Neuronal stem cell (in vitro differentiated cells): ENCODE data around the gene PRSS33.
A peak's percentile ranks its signal among the peaks of the same experiment; 100 is the strongest.

Experiments
- DNase-seq: peaks from one replicate; pipeline ENCODE4 v3.0.0-alpha.2; 2013; ENCODE audit warnings: low spot score
- H2AFZ ChIP-seq: one replicate; pipeline ENCODE4 v1.6.1; 2013; ENCODE audit warnings: mild to moderate bottlenecking, low read length, inconsistent platforms
- H2AK5ac ChIP-seq: 2 replicates; pipeline ENCODE4 v1.6.1; 2013; ENCODE audit warnings: low read depth, mild to moderate bottlenecking, inconsistent platforms, low read length, moderate library complexity, mixed read lengths
- H2BK120ac ChIP-seq: 2 replicates; pipeline ENCODE4 v1.6.1; 2013; ENCODE audit warnings: low read depth, mild to moderate bottlenecking, inconsistent platforms, low read length, moderate library complexity, mixed read lengths
- H2BK12ac ChIP-seq: one replicate; pipeline ENCODE4 v1.6.1; 2013; ENCODE audit warnings: low read length, inconsistent platforms
- H2BK15ac ChIP-seq: 2 replicates; pipeline ENCODE4 v1.6.1; 2013; ENCODE audit warnings: mild to moderate bottlenecking, low read length, inconsistent platforms, mixed read lengths
- H2BK5ac ChIP-seq: one replicate; pipeline ENCODE4 v1.6.1; 2013; ENCODE audit warnings: inconsistent platforms, mild to moderate bottlenecking, low read length, moderate library complexity
- H3K14ac ChIP-seq: one replicate; pipeline ENCODE4 v1.6.1; 2013; ENCODE audit warnings: low read length, inconsistent platforms
- H3K18ac ChIP-seq: 2 replicates; pipeline ENCODE4 v1.6.1; 2013; ENCODE audit warnings: low read length, inconsistent platforms
- H3K23ac ChIP-seq: 2 replicates; pipeline ENCODE4 v1.6.1; 2013; ENCODE audit warnings: low read depth, mild to moderate bottlenecking, mixed read lengths, low read length, inconsistent platforms; ENCODE audit not compliant: poor library complexity
- H3K27ac ChIP-seq: replicated peaks from 3 replicates; pipeline ENCODE4 v1.5.1; 2013; ENCODE audit warnings: low read length, inconsistent platforms
- H3K27me3 ChIP-seq, 3 experiments: 2 replicates each; pipeline ENCODE4 v1.6.1; 2013; ENCODE audit warnings: low read length in 3 of 3, mild to moderate bottlenecking in 2 of 3, inconsistent platforms in 1 of 3, low read depth in 1 of 3, mixed read lengths in 1 of 3, moderate library complexity in 1 of 3; ENCODE audit not compliant: control insufficient read depth in 3 of 3, insufficient read depth in 3 of 3
- H3K36me3 ChIP-seq, 2 donors: replicated peaks in 1 of 2; 2 replicates each; pipeline ENCODE4 v1.6.1; 2013; ENCODE audit warnings: low read length in 2 of 2; ENCODE audit not compliant: control insufficient read depth in 2 of 2, insufficient read depth in 2 of 2
- H3K4ac ChIP-seq: 2 replicates; pipeline ENCODE4 v1.6.1; 2013; ENCODE audit warnings: inconsistent platforms, mild to moderate bottlenecking, low read length, moderate library complexity
- H3K4me1 ChIP-seq, 2 donors: 1 replicate in 1 of 2; 2 replicates in 1 of 2; pipeline ENCODE4 v1.6.1; 2013; ENCODE audit warnings: low read length in 2 of 2, low read depth in 1 of 2; ENCODE audit not compliant: control insufficient read depth in 2 of 2, insufficient read depth in 1 of 2
- H3K4me2 ChIP-seq: one replicate; pipeline ENCODE4 v1.6.1; 2013; ENCODE audit warnings: mild to moderate bottlenecking, low read length, inconsistent platforms; ENCODE audit not compliant: insufficient read depth, poor library complexity, severe bottlenecking
- H3K4me3 ChIP-seq, 2 donors: 2 replicates each; pipeline ENCODE4 v1.5.1; 2013; ENCODE audit warnings: low read length in 2 of 2, mild to moderate bottlenecking in 2 of 2, inconsistent platforms in 1 of 2, moderate library complexity in 1 of 2
- H3K79me1 ChIP-seq: one replicate; pipeline ENCODE4 v1.6.1; 2013; ENCODE audit warnings: low read depth, mild to moderate bottlenecking, inconsistent platforms, low read length, moderate library complexity
- H3K9ac ChIP-seq: one replicate; pipeline ENCODE4 v1.6.1; 2013; ENCODE audit warnings: mild to moderate bottlenecking, low read depth, low read length, inconsistent platforms; ENCODE audit not compliant: poor library complexity
- H3K9me3 ChIP-seq, 2 donors: replicated peaks in 1 of 2; 2 replicates each; pipeline versions ENCODE3 to v1.6.1; 2013; ENCODE audit warnings: low read length in 2 of 2, mild to moderate bottlenecking in 2 of 2, inconsistent platforms in 1 of 2, low read depth in 1 of 2, mixed read lengths in 1 of 2, moderate library complexity in 1 of 2; ENCODE audit not compliant: control insufficient read depth in 2 of 2, insufficient read depth in 1 of 2
- H4K8ac ChIP-seq: one replicate; pipeline ENCODE4 v1.6.1; 2013; ENCODE audit warnings: low read depth, mild to moderate bottlenecking, inconsistent platforms, low read length, moderate library complexity
- H4K91ac ChIP-seq: one replicate; pipeline ENCODE4 v1.6.1; 2013; ENCODE audit warnings: low read length, low read depth, mild to moderate bottlenecking, inconsistent platforms; ENCODE audit not compliant: poor library complexity
- WGBS, 2 donors: extraction: QIAGEN DNeasy Blood & Tissue Kit; methylation state at CpG; one replicate each; pipeline ENCODE4 v1.1.7; 2013; ENCODE audit warnings: missing lambda C conversion rate in 2 of 2, mixed read lengths in 1 of 2; ENCODE audit not compliant: insufficient read length in 2 of 2, insufficient replicate concordance in 1 of 2; ENCODE audit errors: extremely low coverage in 2 of 2; 5-methylcytosine and 5-hydroxymethylcytosine counted together

The PRSS33 gene

DNA sequence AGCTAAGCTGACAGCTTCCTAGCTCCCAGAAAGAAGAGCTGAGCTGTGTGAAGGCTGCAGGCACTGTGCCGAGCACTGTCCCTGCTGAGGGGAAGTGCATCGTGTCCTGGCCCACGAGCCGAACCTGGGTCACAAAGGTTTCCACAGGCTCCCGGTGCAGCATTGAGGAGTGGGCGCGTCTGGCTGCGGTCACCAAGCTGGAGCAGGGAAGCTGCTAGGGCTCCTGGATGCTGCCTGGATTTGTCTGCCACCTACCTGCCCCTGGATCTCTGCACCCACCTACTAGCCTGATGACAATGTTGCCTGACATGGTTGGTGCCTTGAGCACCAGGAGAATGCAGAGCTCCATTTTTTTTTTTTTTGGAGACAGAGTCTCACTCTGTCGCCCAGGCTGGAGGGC lies 41.4 kb downstream of the PRSS33 start:
- Histone ChIP-seq H3K27ac (no peak overlapping the region), H3K9me3 (no peaks in the 10 kb centered on the region), H3K4me1 (peaks cover 0 to 2% of the 10 kb centered on the region in 2 donors), H2AK5ac (no peak overlapping the region), H3K27me3 (no peaks in the 10 kb centered on the region), H2BK15ac (no peak overlapping the region), H3K79me1 (no peaks in the 10 kb centered on the region), H3K23ac (peak overlapping the region; percentile 80), H2BK120ac (no peak overlapping the region), H3K4ac (no peak overlapping the region), H4K91ac (no peak overlapping the region), H2BK12ac (no peak overlapping the region), H3K4me2 (no peak overlapping the region), H3K18ac (no peak overlapping the region), H3K9ac (peak overlapping the region; percentile 60), H3K36me3 (peaks cover 2 to 17% of the 10 kb centered on the region in 2 donors), H4K8ac (no peak overlapping the region), H2AFZ (no peak overlapping the region), H3K4me3 (no peak overlapping the region), H2BK5ac (no peak overlapping the region), H3K14ac (no peak overlapping the region)
- no peak for DNase-seq
- no CpG with 5 or more reads among the region's 9 CpGs for WGBS, 2 donors

- no peak overlapping the region for H3K27ac ChIP-seq
- no peak overlapping the region for H4K8ac ChIP-seq
- no peaks in the 10 kb centered on the region for H3K9me3 ChIP-seq
- no peak for DNase-seq
- H2AK5ac ChIP-seq, result peak overlapping the region; percentile 8
- H3K27me3 ChIP-seq, result no peaks in the 10 kb centered on the region
- H3K4ac ChIP-seq, result no peak overlapping the region
- H3K14ac ChIP-seq, result no peak overlapping the region
- no peak overlapping the region for H3K18ac ChIP-seq
- no peak overlapping the region for H3K23ac ChIP-seq
- no peaks in the 10 kb centered on the region for H3K79me1 ChIP-seq
- no peak overlapping the region for H2BK12ac ChIP-seq
- H2BK5ac ChIP-seq, result no peak overlapping the region
- H2AFZ ChIP-seq, result no peak overlapping the region
- no peak overlapping the region for H3K4me3 ChIP-seq
- no peaks in the 10 kb centered on the region for H3K4me1 ChIP-seq
- WGBS, 2 donors, result no CpG with 5 or more reads among the region's 15 CpGs
- H3K9ac ChIP-seq, result peak overlapping the region; percentile 76
- H2BK15ac ChIP-seq, result no peak overlapping the region
- H2BK120ac ChIP-seq, result no peak overlapping the region
- peaks cover 2 to 17% of the 10 kb centered on the region in 2 donors for H3K36me3 ChIP-seq
- H3K4me2 ChIP-seq, result no peak overlapping the region
- no peak overlapping the region for H4K91ac ChIP-seq
These were observed 42.1 kb downstream of the PRSS33 start for GRCh38 chr16:2745116-2745890.

DNA sequence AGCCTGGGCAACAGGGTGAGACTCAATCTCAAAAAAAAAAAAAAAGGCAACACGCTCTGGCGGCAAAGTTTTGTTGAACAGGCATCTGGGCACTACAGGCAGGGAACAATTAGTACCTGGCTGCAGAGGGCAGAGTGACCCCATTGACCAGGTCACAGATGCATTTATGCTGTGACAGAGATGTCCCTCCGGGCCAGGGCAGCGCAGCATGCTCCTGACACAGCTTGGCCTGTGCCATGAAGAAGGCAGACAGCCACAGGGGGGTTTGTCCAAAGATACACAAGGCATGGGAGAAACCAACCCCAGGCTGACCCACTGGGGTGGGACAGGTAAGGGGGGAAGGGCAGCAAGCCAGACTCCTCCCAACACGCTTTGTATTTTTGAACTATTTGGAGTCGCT lies 42.6 kb downstream of the PRSS33 start:
- H3K36me3 ChIP-seq, result peaks cover 2 to 11% of the 10 kb centered on the region in 2 donors
- peak overlapping the region; percentile 8 for H3K23ac ChIP-seq
- WGBS, 2 donors, result no CpG with 5 or more reads among the region's 6 CpGs
- H2AK5ac ChIP-seq, result no peak overlapping the region
- H3K79me1 ChIP-seq, result no peaks in the 10 kb centered on the region
- no peak overlapping the region for H2BK120ac ChIP-seq
- no peak overlapping the region for H3K4me3 ChIP-seq
- no peak overlapping the region for H2BK12ac ChIP-seq
- H4K91ac ChIP-seq, result no peak overlapping the region
- H3K18ac ChIP-seq, result no peak overlapping the region
- H3K27me3 ChIP-seq, result no peaks in the 10 kb centered on the region
- H3K4ac ChIP-seq, result no peak overlapping the region
- peaks cover 0 to 5% of the 10 kb centered on the region in 2 donors for H3K4me1 ChIP-seq
- no peak overlapping the region for H2BK5ac ChIP-seq
- H3K4me2 ChIP-seq, result no peak overlapping the region
- no peak overlapping the region for H3K9ac ChIP-seq
- no peak for DNase-seq
- no peaks in the 10 kb centered on the region for H3K9me3 ChIP-seq
- H2AFZ ChIP-seq, result no peak overlapping the region
- no peak overlapping the region for H2BK15ac ChIP-seq
- H3K27ac ChIP-seq, result no peak overlapping the region
- no peak overlapping the region for H3K14ac ChIP-seq
- no peak overlapping the region for H4K8ac ChIP-seq

GRCh38 chr16:2743007-2743810 lies 44.2 kb downstream of the PRSS33 start:
- no peak overlapping the region for H2BK120ac ChIP-seq
- no peak overlapping the region for H2BK12ac ChIP-seq
- H3K27ac ChIP-seq, result no peak overlapping the region
- H2AK5ac ChIP-seq, result peak overlapping the region; percentile 25
- no peaks in the 10 kb centered on the region for H3K36me3 ChIP-seq
- no peak overlapping the region for H4K91ac ChIP-seq
- no peak overlapping the region for H2BK15ac ChIP-seq
- no peaks in the 10 kb centered on the region for H3K79me1 ChIP-seq
- H3K9ac ChIP-seq, result peak overlapping the region; percentile 72
- H3K9me3 ChIP-seq, result no peaks in the 10 kb centered on the region
- peak overlapping the region; percentile 17 for H3K23ac ChIP-seq
- no CpG with 5 or more reads among the region's 19 CpGs for whole genome bisulfite sequencing, 2 donors
- H2BK5ac ChIP-seq, result no peak overlapping the region
- H2AFZ ChIP-seq, result no peak overlapping the region
- no peak for DNase-seq
- peaks cover 3 to 18% of the 10 kb centered on the region in 2 donors for H3K4me1 ChIP-seq
- H4K8ac ChIP-seq, result no peak overlapping the region
- H3K18ac ChIP-seq, result no peak overlapping the region
- no peak overlapping the region for H3K14ac ChIP-seq
- no peak overlapping the region for H3K4me2 ChIP-seq
- H3K27me3 ChIP-seq, result no peaks in the 10 kb centered on the region
- H3K4me3 ChIP-seq, result no peak overlapping the region
- no peak overlapping the region for H3K4ac ChIP-seq
